Right lobe of liver (tissue), 6 donors: Measurements from ENCODE around the gene PDK2. TPM values are rescaled to one million over a fixed set of nuclear protein-coding genes. Genes with fewer than 3 reads are reported as not detected.

Experiments
- ATAC-seq, 4 donors: fragments of 200-7000 bp; cut with Tn5 transposase; one replicate each; pipeline ENCODE4 v1.9.1; 2020; ENCODE audit warnings: mild to moderate bottlenecking in 4 of 4, moderate library complexity in 4 of 4
- DNase-seq, 3 donors: peaks; one replicate each; pipeline ENCODE4 v3.0.0-alpha.2; 2020
- H3K27ac ChIP-seq, 3 donors: fragments of 200-600 bp; one replicate each; pipeline ENCODE4 v1.8.0; 2022
- H3K27me3 ChIP-seq, 2 donors: fragments of 200-600 bp; one replicate each; pipeline ENCODE4 v1.8.0; 2022
- H3K36me3 ChIP-seq, 4 donors: fragments of 200-600 bp; sonication (generic) in 1 of 4; one replicate each; pipeline versions ENCODE4 v1.5.1 to v1.8.0; 2017 to 2022; ENCODE audit warnings: control low read depth in 1 of 4
- H3K4me1 ChIP-seq, 4 donors: fragments of 200-600 bp; sonication (generic) in 1 of 4; one replicate each; pipeline versions ENCODE4 v1.5.1 to v1.8.0; 2017 to 2022; ENCODE audit warnings: control low read depth in 1 of 4
- H3K4me3 ChIP-seq, 3 donors: fragments of 200-600 bp; one replicate each; pipeline ENCODE4 v1.8.0; 2022
- H3K9me3 ChIP-seq, 4 donors: fragments of 200-600 bp; sonication (generic) in 1 of 4; one replicate each; pipeline versions ENCODE4 v1.5.1 to v1.8.0; 2017 to 2022; ENCODE audit warnings: control low read depth in 1 of 4
- POLR2A ChIP-seq: fragments of 450-650 bp; IDR thresholded peaks from one replicate; pipeline ENCODE4 v1.6.1; 2017; ENCODE audit warnings: antibody characterized with exemption, mild to moderate bottlenecking
- WGBS: methylation state at CpG from one replicate; pipeline ENCODE4 v1.1.6; 2018; ENCODE audit warnings: low coverage, low lambda C conversion rate; ENCODE audit not compliant: insufficient coverage; ENCODE audit errors: missing lambda C conversion rate; 5-methylcytosine and 5-hydroxymethylcytosine counted together
- intact Hi-C, 2 donors: fragments of 100-400 bp; cut with DNase I; formaldehyde crosslinking; loops; one replicate each; pipeline versions ENCODE4 v1.11.2 to v1.14.1; 2022
- total RNA-seq, 6 experiments: library from RNA; depleted of rRNA in 2 of 6; stranded (reverse); fragments of >200 nt in 2 of 6; fragmentation: NEBNext Ultra II Directional in 3 of 6; extraction: Animal tissue kit (Norgen Biotek cat#: 25700) in 3 of 6; gene quantifications; one replicate each; pipeline versions ENCODE4 v1.1.0 to v1.2.4, GENCODE V29; 2016 to 2023
- TF ChIP-seq, protein P1 (sequence below), 4 donors: fragments of 200-600 bp in 3 of 4; fragments of 450-650 bp in 1 of 4; IDR thresholded peaks; one replicate each; pipeline versions ENCODE4 v1.5.1 to v1.8.0; 2016 to 2022; ENCODE audit warnings: antibody characterized with exemption in 4 of 4, mild to moderate bottlenecking in 2 of 4
- donor health status: DM: no; HTN: yes; CAD: no.
- donor health status: DM: no; HTN: no; CAD: no.
- donor health status: DM: no; HTN: no; CAD: no.
- donor health status: DM: no; HTN: yes; CAD: no.
- donor health status: DM: no; HTN: yes; CAD: no.

Gene PDK2
- total RNA-seq, 6 experiments from 2014 or later: 25.0 to 58.0 (median 44.8) TPM

DNA sequence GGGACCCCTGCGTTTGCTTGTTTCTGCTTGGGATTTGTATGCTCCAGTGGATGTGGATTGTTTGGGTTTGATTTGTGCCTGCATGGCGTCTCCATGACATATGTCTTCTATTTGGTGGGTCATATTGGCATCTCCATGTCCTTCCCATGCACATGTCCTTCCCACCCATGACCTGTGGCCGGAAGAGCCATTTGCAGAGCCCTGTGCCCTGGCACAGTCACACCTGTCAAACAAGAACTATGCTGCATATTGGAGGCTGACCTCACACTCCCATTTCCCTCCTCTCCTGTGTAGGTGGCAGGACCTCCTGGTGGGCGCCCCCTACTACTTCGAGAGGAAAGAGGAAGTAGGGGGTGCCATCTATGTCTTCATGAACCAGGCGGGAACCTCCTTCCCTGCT, 23.5 kb upstream of the PDK2 start:
- DNase-seq (no peak), ATAC-seq (no peak)
- H3K4me1 ChIP-seq: no peaks in the 10 kb centered on the region
- H3K9me3 ChIP-seq: no peaks in the 10 kb centered on the region
- H3K27me3 ChIP-seq: no peaks in the 10 kb centered on the region
- no peak overlapping the region for H3K4me3 ChIP-seq
- H3K36me3 ChIP-seq: no peaks in the 10 kb centered on the region
- TF ChIP-seq, protein P1, sequence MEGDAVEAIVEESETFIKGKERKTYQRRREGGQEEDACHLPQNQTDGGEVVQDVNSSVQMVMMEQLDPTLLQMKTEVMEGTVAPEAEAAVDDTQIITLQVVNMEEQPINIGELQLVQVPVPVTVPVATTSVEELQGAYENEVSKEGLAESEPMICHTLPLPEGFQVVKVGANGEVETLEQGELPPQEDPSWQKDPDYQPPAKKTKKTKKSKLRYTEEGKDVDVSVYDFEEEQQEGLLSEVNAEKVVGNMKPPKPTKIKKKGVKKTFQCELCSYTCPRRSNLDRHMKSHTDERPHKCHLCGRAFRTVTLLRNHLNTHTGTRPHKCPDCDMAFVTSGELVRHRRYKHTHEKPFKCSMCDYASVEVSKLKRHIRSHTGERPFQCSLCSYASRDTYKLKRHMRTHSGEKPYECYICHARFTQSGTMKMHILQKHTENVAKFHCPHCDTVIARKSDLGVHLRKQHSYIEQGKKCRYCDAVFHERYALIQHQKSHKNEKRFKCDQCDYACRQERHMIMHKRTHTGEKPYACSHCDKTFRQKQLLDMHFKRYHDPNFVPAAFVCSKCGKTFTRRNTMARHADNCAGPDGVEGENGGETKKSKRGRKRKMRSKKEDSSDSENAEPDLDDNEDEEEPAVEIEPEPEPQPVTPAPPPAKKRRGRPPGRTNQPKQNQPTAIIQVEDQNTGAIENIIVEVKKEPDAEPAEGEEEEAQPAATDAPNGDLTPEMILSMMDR (IDR thresholded peaks at IDR 0.05): no peak
- no peak for TF ChIP-seq POLR2A
- WGBS: 81% methylated on average over 5 of the region's 6 CpGs
- intact Hi-C loops: loop anchor here in 1 of 2 donors (10.0 kb wide), 1 partner anchor 47 kb away; no protein-coding TSS in a partner anchor
- H3K27ac ChIP-seq: no peak overlapping the region

GRCh38 chr17:50072130-50072529, 23.0 kb upstream of the PDK2 start:
- intact Hi-C loops: loop anchor here in 1 of 2 donors (10.0 kb wide), 1 partner anchor 47 kb away; no protein-coding TSS in a partner anchor
- TF ChIP-seq POLR2A: no peak
- TF ChIP-seq, protein P1 (IDR thresholded peaks at IDR 0.05): no peak
- H3K4me3 ChIP-seq: no peak overlapping the region
- H3K9me3 ChIP-seq: no peaks in the 10 kb centered on the region
- ATAC-seq: no peak
- H3K27ac ChIP-seq: no peak overlapping the region
- DNase-seq: peak in 1 of 3 donors; percentile 33
- no peaks in the 10 kb centered on the region for H3K27me3 ChIP-seq
- no peaks in the 10 kb centered on the region for H3K36me3 ChIP-seq
- no peaks in the 10 kb centered on the region for H3K4me1 ChIP-seq
- WGBS: 80% methylated on average over 1 of the region's 3 CpGs

DNA sequence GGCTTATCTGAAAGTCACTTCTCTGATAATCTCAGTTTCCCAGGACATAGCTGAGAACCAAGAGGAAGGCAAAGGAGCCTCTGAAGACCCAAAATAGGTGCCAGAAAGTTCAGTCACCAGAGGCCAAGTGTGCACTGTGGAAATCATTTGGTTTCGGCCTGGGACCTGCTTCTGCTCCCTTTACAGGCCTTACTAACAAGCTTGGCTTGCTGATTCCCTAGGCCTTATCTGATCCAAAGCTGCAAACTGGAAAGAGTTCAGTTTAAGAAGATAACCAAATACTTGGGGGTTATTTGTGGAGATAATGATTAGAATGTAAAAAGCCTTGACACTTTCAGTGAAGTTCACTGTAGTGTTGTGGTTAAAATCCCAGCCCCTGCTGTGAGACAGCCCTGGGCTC, 22.2 kb upstream of the PDK2 start:
- no peak overlapping the region for H3K27ac ChIP-seq
- ATAC-seq (no peak), DNase-seq (no peak)
- H3K36me3 ChIP-seq: no peaks in the 10 kb centered on the region
- intact Hi-C loops: loop anchor here in 1 of 2 donors (10.0 kb wide), 1 partner anchor 48 kb away; no protein-coding TSS in a partner anchor
- no peaks in the 10 kb centered on the region for H3K9me3 ChIP-seq
- H3K27me3 ChIP-seq: no peaks in the 10 kb centered on the region
- TF ChIP-seq, protein P1 (IDR thresholded peaks at IDR 0.05): no peak
- TF ChIP-seq POLR2A: no peak
- 100% methylated on average over 1 of the region's 1 CpG for WGBS
- no peak overlapping the region for H3K4me3 ChIP-seq
- no peaks in the 10 kb centered on the region for H3K4me1 ChIP-seq

DNA sequence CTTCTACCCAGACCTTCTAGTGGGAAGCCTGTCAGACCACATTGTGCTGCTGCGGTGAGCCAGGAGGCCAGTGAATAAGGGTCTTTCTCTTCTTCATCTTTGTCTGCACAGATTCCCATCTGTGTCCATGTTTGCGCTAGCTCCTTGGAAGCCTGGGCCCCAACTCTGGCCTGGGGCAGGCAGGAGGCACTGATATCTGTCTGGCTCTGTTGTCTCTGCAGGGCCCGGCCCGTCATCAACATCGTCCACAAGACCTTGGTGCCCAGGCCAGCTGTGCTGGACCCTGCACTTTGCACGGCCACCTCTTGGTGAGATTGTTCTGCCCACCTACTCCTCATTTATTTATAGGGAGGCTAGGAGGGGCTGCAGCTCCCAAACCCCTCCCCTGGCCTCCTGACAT, 20.9 kb upstream of the PDK2 start:
- Histone ChIP-seq H3K9me3 (no peaks in the 10 kb centered on the region), H3K4me3 (no peak overlapping the region), H3K27ac (no peak overlapping the region), H3K4me1 (no peaks in the 10 kb centered on the region), H3K27me3 (no peaks in the 10 kb centered on the region), H3K36me3 (peaks cover 0 to 1% (median 0%) of the 10 kb centered on the region in 4 donors)
- WGBS: no CpG with 5 or more reads among the region's 6 CpGs
- peak in 1 of 3 donors; percentile 36 for DNase-seq
- intact Hi-C loops: loop anchor here in 1 of 2 donors (10.0 kb wide), 1 partner anchor 49 kb away; no protein-coding TSS in a partner anchor
- TF ChIP-seq, protein P1 (IDR thresholded peaks at IDR 0.05): no peak
- TF ChIP-seq POLR2A: no peak
- ATAC-seq: no peak
